Spleen (tissue), 11 donors: Measurements from ENCODE around the gene CSTF3. TPM values are rescaled to one million over a fixed set of nuclear protein-coding genes. Genes with fewer than 3 reads are reported as not detected.
"Not testable (repeated sequence)": the region's sequence is repeated elsewhere in the genome, so short reads cannot be mapped to it uniquely, and the experiment has no call there.

Source experiments
- DNase-seq: peaks from one replicate; pipeline ENCODE4 v3.0.0-alpha.2; 2020
- H3K27ac ChIP-seq, 8 donors: fragments of 200-600 bp; sonication (generic) in 7 of 8; 1 replicate in 4 of 8; 2 replicates in 4 of 8; pipeline versions ENCODE4 v1.5.0 to v1.8.0; 2016 to 2021; ENCODE audit warnings: inconsistent platforms in 4 of 8, mild to moderate bottlenecking in 4 of 8, moderate library complexity in 1 of 8
- H3K27me3 ChIP-seq, 7 donors: fragments of 200-600 bp; sonication (generic) in 6 of 7; replicated peaks in 1 of 7; 1 replicate in 4 of 7; 2 replicates in 3 of 7; pipeline versions ENCODE4 v1.5.0 to v1.8.0; 2016 to 2021; ENCODE audit warnings: inconsistent platforms in 3 of 7, mild to moderate bottlenecking in 1 of 7
- H3K36me3 ChIP-seq, 6 donors: fragments of 200-600 bp; sonication (generic) in 5 of 6; 1 replicate in 4 of 6; 2 replicates in 2 of 6; pipeline versions ENCODE4 v1.5.0 to v1.8.0; 2016 to 2021; ENCODE audit warnings: inconsistent platforms in 2 of 6
- H3K4me1 ChIP-seq, 6 donors: fragments of 200-600 bp; sonication (generic) in 5 of 6; 1 replicate in 3 of 6; 2 replicates in 3 of 6; pipeline versions ENCODE4 v1.5.0 to v1.8.0; 2016 to 2021; ENCODE audit warnings: inconsistent platforms in 3 of 6
- H3K4me3 ChIP-seq, 8 donors: fragments of 200-600 bp; sonication (generic) in 7 of 8; 1 replicate in 4 of 8; 2 replicates in 4 of 8; pipeline versions ENCODE4 v1.5.0 to v1.8.0; 2016 to 2021; ENCODE audit warnings: inconsistent platforms in 4 of 8, mild to moderate bottlenecking in 4 of 8, moderate library complexity in 2 of 8
- H3K9me3 ChIP-seq, 8 donors: fragments of 200-600 bp; sonication (generic) in 7 of 8; 1 replicate in 4 of 8; 2 replicates in 4 of 8; pipeline versions ENCODE4 v1.5.0 to v1.8.0; 2016 to 2021; ENCODE audit warnings: inconsistent platforms in 4 of 8
- CTCF ChIP-seq, 11 experiments: fragments of 200-600 bp in 7 of 11; fragments of 450-650 bp in 4 of 11; sonication (generic) in 4 of 11; IDR thresholded peaks in 8 of 11; conservative IDR thresholded peaks in 3 of 11; 1 replicate in 7 of 11; 2 replicates in 4 of 11; pipeline versions ENCODE4 v1.4.0 to v1.8.0; 2016 to 2021; ENCODE audit warnings: antibody characterized with exemption in 11 of 11, inconsistent platforms in 4 of 11, mild to moderate bottlenecking in 1 of 11
- POLR2A ChIP-seq, 3 donors: fragments of 450-650 bp; IDR thresholded peaks; one replicate each; pipeline ENCODE4 v1.5.1; 2017; ENCODE audit warnings: antibody characterized with exemption in 3 of 3, mild to moderate bottlenecking in 1 of 3
- POLR2AphosphoS5 ChIP-seq, 3 donors: sonication (generic); formaldehyde crosslinking; IDR thresholded peaks; one replicate each; pipeline ENCODE4 v1.5.1; 2017; ENCODE audit warnings: antibody characterized with exemption in 3 of 3
- WGBS, 5 donors: extraction: QIAGEN DNeasy Blood & Tissue Kit in 3 of 5; methylation state at CpG; one replicate each; pipeline versions ENCODE4 v1.1.5 to v1.1.7; 2013 to 2018; 5-methylcytosine and 5-hydroxymethylcytosine counted together
- intact Hi-C: fragments of 100-400 bp; cut with DNase I; formaldehyde crosslinking; loops from one replicate; pipeline ENCODE4 v1.15.0; 2023; ENCODE audit warnings: low total_unique reads
- polyA plus RNA-seq, 3 donors: library from polyadenylated mRNA; stranded (reverse); fragments of 200-250 nt; gene quantifications; one replicate each; pipeline ENCODE4 v1.2.1, GENCODE V29; 2013
- total RNA-seq, 7 donors: library from RNA; depleted of rRNA in 3 of 7; stranded (reverse); fragments of >200 nt in 3 of 7; fragmentation: NEBNext Ultra II Directional in 4 of 7; extraction: Animal tissue kit (Norgen Biotek cat#: 25700) in 4 of 7; gene quantifications; one replicate each; pipeline versions ENCODE4 v1.1.0 to v1.2.1, GENCODE V29; 2016 to 2021
- donor health status: healthy with polysubstance abuse.
- donor health status: DM: no; HTN: no; CAD: no; lungs with moderate emphysema.
- donor health status: DM: no; HTN: no; CAD: no.
- donor health status: Bipolar disorder and iron deficiency.
- donor health status: healthy.
- donor health status: DM: no; HTN: no; CAD: no.
- donor health status: DM: yes; HTN: yes; CAD: no.

Gene CSTF3
- total and polyA plus RNA-seq, 10 donors = 19.8 to 32.8 (median 26.9) TPM

DNA sequence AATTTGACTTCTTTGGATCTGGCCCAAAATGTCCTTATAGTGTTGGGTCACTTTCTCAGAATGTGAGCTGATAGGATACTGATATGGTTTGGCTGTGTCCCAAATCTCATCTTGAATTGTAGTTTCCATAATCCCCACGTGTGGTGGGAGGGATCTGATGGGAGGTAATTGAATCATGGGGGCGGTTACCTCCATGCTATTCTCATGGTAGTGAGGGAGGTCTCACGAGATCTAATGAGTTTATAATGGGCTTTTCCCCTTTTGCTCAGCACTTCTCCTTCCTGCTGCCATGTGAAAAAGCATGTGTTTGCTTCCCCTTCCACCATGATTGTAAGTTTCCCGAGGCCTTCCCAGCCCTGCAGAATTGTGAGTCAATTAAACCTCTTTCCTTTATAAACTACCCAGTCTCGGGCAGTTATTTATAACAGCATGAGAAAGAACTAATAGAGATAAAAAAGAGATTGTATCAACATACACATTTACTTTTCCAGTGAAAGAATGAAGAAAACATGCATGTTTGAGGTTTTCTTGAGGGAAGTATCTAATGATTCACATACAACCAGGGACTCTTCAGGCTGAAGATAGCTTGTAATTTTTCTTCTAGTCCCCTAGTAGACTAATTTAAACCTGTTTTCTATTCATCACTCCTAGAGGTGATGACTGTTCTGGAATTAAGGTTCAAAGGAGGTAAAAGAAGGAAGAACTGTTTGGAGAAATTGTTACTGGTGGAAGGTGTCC, 17.3 kb upstream of the CSTF3 start:
- Histone ChIP-seq H3K36me3 (no peaks in the 10 kb centered on the region), H3K27me3 (no peaks in the 10 kb centered on the region), H3K4me1 (peaks cover 0 to 11% (median 0%) of the 10 kb centered on the region in 6 donors), H3K4me3 (no peak overlapping the region), H3K27ac (peak overlapping the region in 1 of 8 donors; percentile 12), H3K9me3 (no peaks in the 10 kb centered on the region)
- TF ChIP-seq CTCF (IDR thresholded peaks at IDR 0.05 in 8 of 11, conservative IDR thresholded peaks at IDR 0.05 in 3 of 11) = no peak
- no peak for TF ChIP-seq POLR2A (IDR thresholded peaks at IDR 0.05)
- TF ChIP-seq POLR2AphosphoS5 (IDR thresholded peaks at IDR 0.05) = no peak
- intact Hi-C loops = loop anchor here (10.0 kb wide), 1 partner anchor 76 kb away; the partner anchor contains the start of gene HIPK3
- WGBS, 5 donors = 46 to 65% (median 54%) methylated on average over 5 of the region's 5 CpGs
- DNase-seq = no peak

- Histone ChIP-seq H3K27me3 (no peaks in the 10 kb centered on the region), H3K36me3 (no peaks in the 10 kb centered on the region), H3K4me3 (no peak overlapping the region), H3K4me1 (peaks cover 0 to 17% (median 0%) of the 10 kb centered on the region in 6 donors), H3K9me3 (no peaks in the 10 kb centered on the region), H3K27ac (no peak overlapping the region)
- intact Hi-C loops = loop anchor here (10.0 kb wide), 1 partner anchor 77 kb away; the partner anchor contains the start of gene HIPK3
- no peak for DNase-seq
- WGBS, 5 donors = 91 to 94% (median 93%) methylated on average over 8 of the region's 8 CpGs
- TF ChIP-seq POLR2AphosphoS5 (IDR thresholded peaks at IDR 0.05) (no peak), POLR2A (IDR thresholded peaks at IDR 0.05) (no peak), CTCF (IDR thresholded peaks at IDR 0.05 in 8 of 11, conservative IDR thresholded peaks at IDR 0.05 in 3 of 11) (no peak)
These were observed 16.5 kb upstream of the CSTF3 start for GRCh38 chr11:33177676-33178336.

DNA sequence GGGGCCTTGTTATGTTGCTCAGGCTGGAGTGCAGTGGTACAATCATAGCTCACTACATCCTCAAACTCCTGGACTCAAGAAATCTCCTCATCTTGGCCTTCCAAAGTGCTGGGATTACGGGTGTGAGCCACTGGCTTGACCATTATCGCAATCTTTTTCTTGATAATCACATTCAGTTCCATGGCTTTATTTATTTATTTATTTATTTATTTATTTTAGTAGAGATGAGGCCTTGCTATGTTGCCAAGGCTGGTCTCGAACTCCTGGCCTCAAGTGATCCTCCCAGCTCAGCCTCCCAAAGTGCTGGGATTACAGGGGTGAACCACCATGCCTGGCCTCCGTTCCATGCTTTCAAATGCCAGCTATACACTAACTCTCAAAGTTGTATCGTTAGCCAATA, 15.5 kb upstream of the CSTF3 start:
- H3K27ac ChIP-seq, H3K27me3 ChIP-seq, H3K36me3 ChIP-seq, H3K9me3 ChIP-seq, H3K4me3 ChIP-seq, DNase-seq: not testable (repeated sequence)
- intact Hi-C loops = loop anchor here (10.0 kb wide), 1 partner anchor 78 kb away; the partner anchor contains the start of gene HIPK3
- WGBS, 5 donors = 88 to 99% (median 92%) methylated on average over 5 of the region's 5 CpGs
- H3K4me1 ChIP-seq = peaks cover 0 to 18% (median 0%) of the 10 kb centered on the region in 6 donors

- H3K36me3 ChIP-seq = no peaks in the 10 kb centered on the region
- WGBS, 5 donors = 37 to 88% (median 66%) methylated on average over 2 of the region's 2 CpGs
These were observed 11.7 kb upstream of the CSTF3 start for GRCh38 chr11:33172996-33173395.

More at GRCh38 chr11:33172996-33173395, 11.7 kb upstream of the CSTF3 start:
- H3K27ac ChIP-seq = no peak overlapping the region
- H3K9me3 ChIP-seq = no peaks in the 10 kb centered on the region
- H3K4me1 ChIP-seq = peaks cover 0 to 7% (median 0%) of the 10 kb centered on the region in 6 donors
- no peak overlapping the region for H3K4me3 ChIP-seq
- TF ChIP-seq POLR2A (IDR thresholded peaks at IDR 0.05) (no peak), POLR2AphosphoS5 (IDR thresholded peaks at IDR 0.05) (no peak), CTCF (IDR thresholded peaks at IDR 0.05 in 8 of 11, conservative IDR thresholded peaks at IDR 0.05 in 3 of 11) (no peak)
- DNase-seq = no peak
- no peaks in the 10 kb centered on the region for H3K27me3 ChIP-seq
- intact Hi-C loops = loop anchor here (10.0 kb wide), 1 partner anchor 82 kb away; the partner anchor contains the start of gene HIPK3
